HCT116 (cell line): ENCODE data around the gene CCM2L. TPM values are rescaled to one million over a fixed set of nuclear protein-coding genes. Genes with fewer than 3 reads are reported as not detected.

Experiments
- ATAC-seq: fragments of 200-7000 bp; cut with Tn5 transposase; 2 replicates; pipeline ENCODE4 v1.9.1; 2020; ENCODE audit warnings: mild to moderate bottlenecking, moderate library complexity
- BruUV-seq: library from RNA; stranded (reverse); fragments of 400-500 nt; replicated peaks from 2 replicates; lab custom pipeline; 2021; lab: Mats Ljungman, UMichigan
- CTCF ChIA-PET: fragments of 300-600 bp; sonication (Branson Sonifier 250); formaldehyde crosslinking; loops from one replicate; lab custom pipeline; 2021; ENCODE audit warnings: antibody characterized with exemption; lab: Charles Lee
- POLR2A ChIA-PET: fragments of 300-600, 350-600 bp; sonication (Branson Sonifier 250); formaldehyde crosslinking; loops from one replicate; lab custom pipeline; 2021; ENCODE audit warnings: antibody characterized with exemption; lab: Charles Lee
- RAD21 ChIA-PET, 2 experiments: fragments of 300-600 bp; sonication (Branson Sonifier 250); formaldehyde crosslinking; loops; one replicate each; lab custom pipeline; 2023; ENCODE audit warnings: low total read pairs in 2 of 2; ENCODE audit not compliant: uncharacterized antibody in 2 of 2, unreplicated experiment in 2 of 2, low non-redundant PET in 1 of 2; lab: Charles Lee
- DNase-seq: peaks from one replicate; pipeline ENCODE4 v3.0.0-alpha.2; 2010; ENCODE audit warnings: low read depth, low spot score
- H2AFZ ChIP-seq: fragments of 200-600 bp; shearing (Covaris generic), sonication (generic); 2 replicates; pipeline ENCODE4 v1.6.1; 2017; ENCODE audit warnings: low read depth, mixed run types, mixed read lengths, antibody characterized with exemption, low read length; ENCODE audit not compliant: poor library complexity, severe bottlenecking
- H3K27ac ChIP-seq: 2 replicates; pipeline ENCODE4 v1.5.1; 2012; ENCODE audit warnings: low read depth, low read length
- H3K27me3 ChIP-seq: fragments of 200-600 bp; sonication (generic); 2 replicates; pipeline ENCODE4 v1.6.1; 2016; ENCODE audit warnings: mixed run types, low read length, mixed read lengths; ENCODE audit not compliant: insufficient read depth
- H3K36me3 ChIP-seq, 2 experiments: fragments of 200-500 bp in 1 of 2; fragments of 200-600 bp in 1 of 2; sonication (Bioruptor generic) in 1 of 2; sonication (generic) in 1 of 2; 2 replicates each; pipeline versions ENCODE4 v1.5.1 to v1.6.1; 2014 to 2016; ENCODE audit warnings: low read length in 2 of 2, inconsistent platforms in 1 of 2, mixed read lengths in 1 of 2, mixed run types in 1 of 2; ENCODE audit not compliant: insufficient read depth in 2 of 2, control insufficient read depth in 1 of 2
- H3K4me1 ChIP-seq, 2 experiments: fragments of 200-600 bp in 1 of 2; sonication (generic) in 1 of 2; 2 replicates each; pipeline versions ENCODE4 v1.5.1 to v1.6.1; 2012 to 2017; ENCODE audit warnings: low read length in 2 of 2, inconsistent platforms in 1 of 2, mild to moderate bottlenecking in 1 of 2, mixed read lengths in 1 of 2, mixed run types in 1 of 2, moderate library complexity in 1 of 2; ENCODE audit not compliant: insufficient read depth in 2 of 2, control insufficient read depth in 1 of 2
- H3K4me2 ChIP-seq: fragments of 200-600 bp; sonication (generic); 2 replicates; pipeline ENCODE4 v1.6.1; 2017; ENCODE audit warnings: mixed run types, low read length, mixed read lengths
- H3K4me3 ChIP-seq, 2 experiments: fragments of 200-600 bp in 1 of 2; sonication (generic) in 1 of 2; replicated peaks in 1 of 2; 2 replicates each; pipeline ENCODE4 v1.5.1; 2011 to 2016; ENCODE audit warnings: low read length in 2 of 2, control low read depth in 1 of 2, low read depth in 1 of 2, mild to moderate bottlenecking in 1 of 2, mixed read lengths in 1 of 2, mixed run types in 1 of 2
- H3K79me2 ChIP-seq: fragments of 200-600 bp; sonication (generic); 2 replicates; pipeline ENCODE4 v1.6.1; 2017; ENCODE audit warnings: mild to moderate bottlenecking, mixed run types, low read length, moderate library complexity, mixed read lengths; ENCODE audit not compliant: insufficient read depth
- H3K9ac ChIP-seq: fragments of 200-600 bp; sonication (generic); 2 replicates; pipeline ENCODE4 v1.6.1; 2016; ENCODE audit warnings: low read length, mixed read lengths
- H3K9me2 ChIP-seq: fragments of 200-600 bp; sonication (generic), shearing (Covaris generic); 2 replicates; pipeline ENCODE4 v1.6.1; 2017; ENCODE audit warnings: mixed run types, mild to moderate bottlenecking, moderate library complexity; ENCODE audit not compliant: insufficient read depth
- H3K9me3 ChIP-seq, 2 experiments: fragments of 200-500 bp in 1 of 2; fragments of 200-600 bp in 1 of 2; sonication (Bioruptor generic) in 1 of 2; sonication (generic) in 1 of 2; 2 replicates each; pipeline ENCODE4 v1.6.1; 2014 to 2017; ENCODE audit warnings: low read length in 2 of 2, mixed read lengths in 2 of 2, inconsistent platforms in 1 of 2, low read depth in 1 of 2, mild to moderate bottlenecking in 1 of 2, mixed run types in 1 of 2, moderate library complexity in 1 of 2; ENCODE audit not compliant: control insufficient read depth in 1 of 2, insufficient read depth in 1 of 2
- H4K20me1 ChIP-seq: fragments of 200-600 bp; sonication (generic), shearing (Covaris generic); 2 replicates; pipeline ENCODE4 v1.6.1; 2017; ENCODE audit warnings: mixed run types, mild to moderate bottlenecking, moderate library complexity; ENCODE audit not compliant: insufficient read depth
- CEBPB ChIP-seq: IDR thresholded peaks from 2 replicates; pipeline ENCODE4 v1.6.1; 2012; ENCODE audit warnings: low read depth
- EZH2 ChIP-seq: fragments of 200-600 bp; sonication (generic); IDR thresholded peaks from 2 replicates; pipeline ENCODE4 v1.6.1; 2017; ENCODE audit warnings: antibody characterized with exemption, mixed run types
- JUND ChIP-seq: IDR thresholded peaks from 2 replicates; pipeline ENCODE4 v1.6.1; 2012
- POLR2A ChIP-seq: IDR thresholded peaks from 2 replicates; pipeline ENCODE4 v1.7.0; 2011; ENCODE audit warnings: borderline replicate concordance; ENCODE audit not compliant: insufficient read depth, insufficient read length; ENCODE audit errors: extremely low read depth
- POLR2AphosphoS5 ChIP-seq: IDR thresholded peaks from 2 replicates; pipeline ENCODE4 v1.6.1; 2011; ENCODE audit warnings: mild to moderate bottlenecking, low read depth, low read length, moderate library complexity
- RAD21 ChIP-seq: IDR thresholded peaks from 2 replicates; pipeline ENCODE4 v1.6.1; 2012; ENCODE audit warnings: low read depth, mild to moderate bottlenecking
- SIN3A ChIP-seq: IDR thresholded peaks from 2 replicates; pipeline ENCODE4 v1.6.1; 2012; ENCODE audit warnings: low read depth
- TCF7L2 ChIP-seq: IDR thresholded peaks from 2 replicates; pipeline ENCODE4 v1.7.0; 2011; ENCODE audit warnings: borderline replicate concordance, inconsistent platforms; ENCODE audit not compliant: insufficient read depth, insufficient read length; ENCODE audit errors: extremely low read depth
- ZFX ChIP-seq: fragments of 450-650 bp; IDR thresholded peaks from 2 replicates; pipeline ENCODE4 v1.6.1; 2017
- intact Hi-C: fragments of 100-400 bp; cut with micrococcal nuclease; formaldehyde crosslinking; loops from 2 replicates; pipeline ENCODE4 v1.10.0; 2022
- total RNA-seq: library from RNA; stranded (reverse); gene quantifications from one replicate; pipeline ENCODE4 v1.2.1, GENCODE V29; 2021; ENCODE audit not compliant: unreplicated experiment
- TF ChIP-seq, protein P1 (sequence below), 3 experiments: fragments of 200-600 bp in 1 of 3; sonication (generic) in 1 of 3; IDR thresholded peaks in 2 of 3; conservative IDR thresholded peaks in 1 of 3; 2 replicates each; pipeline ENCODE4 v1.5.1; 2012 to 2017; ENCODE audit warnings: low read depth in 2 of 3, low read length in 2 of 3, antibody characterized with exemption in 1 of 3, borderline replicate concordance in 1 of 3, control low read depth in 1 of 3, mild to moderate bottlenecking in 1 of 3, mixed read lengths in 1 of 3, mixed run types in 1 of 3, moderate library complexity in 1 of 3; ENCODE audit not compliant: insufficient read depth in 1 of 3
- TF ChIP-seq, protein P2 (sequence below): IDR thresholded peaks from 2 replicates; pipeline ENCODE4 v1.6.1; 2012; ENCODE audit warnings: low read depth

Gene CCM2L
- total RNA-seq, 1 experiment from 2014 or later: 1.4 TPM

DNA sequence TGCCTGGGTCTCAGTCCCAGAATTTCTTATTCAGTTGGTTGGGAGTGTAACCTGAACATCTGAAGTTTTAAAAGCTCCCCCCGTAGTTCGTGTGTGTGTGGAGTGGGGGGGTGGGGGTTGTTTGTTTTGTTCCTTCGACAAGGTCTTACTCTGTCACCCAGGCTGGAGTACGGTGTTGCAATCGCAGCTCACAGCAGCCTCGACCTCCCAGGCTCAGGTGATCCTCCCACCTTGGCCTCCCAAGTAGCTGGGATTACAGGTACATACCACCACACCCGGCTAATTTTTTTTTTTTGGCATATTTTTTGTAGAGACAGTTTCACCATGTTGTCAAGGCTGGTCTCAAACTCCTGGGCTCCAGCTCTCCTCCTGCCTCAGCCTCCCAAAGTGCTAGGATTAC is 3.1 kb downstream of the CCM2L start:
- H3K27me3 ChIP-seq: peaks cover 9% of the 10 kb centered on the region
- no peaks in the 10 kb centered on the region for H3K36me3 ChIP-seq
- H4K20me1 ChIP-seq: no peaks in the 10 kb centered on the region
- DNase-seq (no peak), ATAC-seq (no peak)
- H3K9ac ChIP-seq: no peak overlapping the region
- H3K9me3 ChIP-seq: no peaks in the 10 kb centered on the region
- intact Hi-C loops: no loop called here
- H2AFZ ChIP-seq: no peak overlapping the region
- CTCF ChIA-PET: interaction anchor here (1.3 kb wide), 2 partner anchors 18 to 167 kb away, joined by 3 to 4 read pairs; no protein-coding TSS in a partner anchor
- no peaks in the 10 kb centered on the region for H3K9me2 ChIP-seq
- TF ChIP-seq TCF7L2: no peak
- TF ChIP-seq, protein P1, sequence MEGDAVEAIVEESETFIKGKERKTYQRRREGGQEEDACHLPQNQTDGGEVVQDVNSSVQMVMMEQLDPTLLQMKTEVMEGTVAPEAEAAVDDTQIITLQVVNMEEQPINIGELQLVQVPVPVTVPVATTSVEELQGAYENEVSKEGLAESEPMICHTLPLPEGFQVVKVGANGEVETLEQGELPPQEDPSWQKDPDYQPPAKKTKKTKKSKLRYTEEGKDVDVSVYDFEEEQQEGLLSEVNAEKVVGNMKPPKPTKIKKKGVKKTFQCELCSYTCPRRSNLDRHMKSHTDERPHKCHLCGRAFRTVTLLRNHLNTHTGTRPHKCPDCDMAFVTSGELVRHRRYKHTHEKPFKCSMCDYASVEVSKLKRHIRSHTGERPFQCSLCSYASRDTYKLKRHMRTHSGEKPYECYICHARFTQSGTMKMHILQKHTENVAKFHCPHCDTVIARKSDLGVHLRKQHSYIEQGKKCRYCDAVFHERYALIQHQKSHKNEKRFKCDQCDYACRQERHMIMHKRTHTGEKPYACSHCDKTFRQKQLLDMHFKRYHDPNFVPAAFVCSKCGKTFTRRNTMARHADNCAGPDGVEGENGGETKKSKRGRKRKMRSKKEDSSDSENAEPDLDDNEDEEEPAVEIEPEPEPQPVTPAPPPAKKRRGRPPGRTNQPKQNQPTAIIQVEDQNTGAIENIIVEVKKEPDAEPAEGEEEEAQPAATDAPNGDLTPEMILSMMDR (IDR thresholded peaks at IDR 0.05 in 2 of 3, conservative IDR thresholded peaks at IDR 0.05 in 1 of 3; ENCODE audit: borderline replicate concordance in 1 of 3, insufficient read depth in 1 of 3, low read depth in 2 of 3, low read length in 2 of 3): no peak
- TF ChIP-seq EZH2: no peak
- TF ChIP-seq RAD21: no peak
- TF ChIP-seq SIN3A: no peak
- TF ChIP-seq CEBPB: no peak
- TF ChIP-seq POLR2AphosphoS5: no peak
- TF ChIP-seq JUND: no peak
- TF ChIP-seq ZFX: no peak
- no peak for TF ChIP-seq POLR2A
- TF ChIP-seq, protein P2, sequence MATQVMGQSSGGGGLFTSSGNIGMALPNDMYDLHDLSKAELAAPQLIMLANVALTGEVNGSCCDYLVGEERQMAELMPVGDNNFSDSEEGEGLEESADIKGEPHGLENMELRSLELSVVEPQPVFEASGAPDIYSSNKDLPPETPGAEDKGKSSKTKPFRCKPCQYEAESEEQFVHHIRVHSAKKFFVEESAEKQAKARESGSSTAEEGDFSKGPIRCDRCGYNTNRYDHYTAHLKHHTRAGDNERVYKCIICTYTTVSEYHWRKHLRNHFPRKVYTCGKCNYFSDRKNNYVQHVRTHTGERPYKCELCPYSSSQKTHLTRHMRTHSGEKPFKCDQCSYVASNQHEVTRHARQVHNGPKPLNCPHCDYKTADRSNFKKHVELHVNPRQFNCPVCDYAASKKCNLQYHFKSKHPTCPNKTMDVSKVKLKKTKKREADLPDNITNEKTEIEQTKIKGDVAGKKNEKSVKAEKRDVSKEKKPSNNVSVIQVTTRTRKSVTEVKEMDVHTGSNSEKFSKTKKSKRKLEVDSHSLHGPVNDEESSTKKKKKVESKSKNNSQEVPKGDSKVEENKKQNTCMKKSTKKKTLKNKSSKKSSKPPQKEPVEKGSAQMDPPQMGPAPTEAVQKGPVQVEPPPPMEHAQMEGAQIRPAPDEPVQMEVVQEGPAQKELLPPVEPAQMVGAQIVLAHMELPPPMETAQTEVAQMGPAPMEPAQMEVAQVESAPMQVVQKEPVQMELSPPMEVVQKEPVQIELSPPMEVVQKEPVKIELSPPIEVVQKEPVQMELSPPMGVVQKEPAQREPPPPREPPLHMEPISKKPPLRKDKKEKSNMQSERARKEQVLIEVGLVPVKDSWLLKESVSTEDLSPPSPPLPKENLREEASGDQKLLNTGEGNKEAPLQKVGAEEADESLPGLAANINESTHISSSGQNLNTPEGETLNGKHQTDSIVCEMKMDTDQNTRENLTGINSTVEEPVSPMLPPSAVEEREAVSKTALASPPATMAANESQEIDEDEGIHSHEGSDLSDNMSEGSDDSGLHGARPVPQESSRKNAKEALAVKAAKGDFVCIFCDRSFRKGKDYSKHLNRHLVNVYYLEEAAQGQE: no peak
- POLR2A ChIA-PET: no interaction called here
- BruUV-seq: no TSS peak
- H3K4me2 ChIP-seq: no peak overlapping the region
- peaks cover 6 to 11% of the 10 kb centered on the region in 2 experiments for H3K4me1 ChIP-seq
- no peak overlapping the region for H3K27ac ChIP-seq
- RAD21 ChIA-PET: no interaction called here
- H3K4me3 ChIP-seq: no peak overlapping the region
- H3K79me2 ChIP-seq: no peaks in the 10 kb centered on the region
